DOHH2 (cell line): Measurements from ENCODE around the gene ANP32B.

ENCODE experiments used
- H3F3A ChIP-seq: fragments of 200-600 bp; sonication (generic), shearing (Covaris generic); 2 replicates; pipeline ENCODE4 v1.6.0; 2016; ENCODE audit warnings: antibody characterized with exemption, mild to moderate bottlenecking; ENCODE audit not compliant: control insufficient read depth, insufficient read depth
- H3K27ac ChIP-seq: fragments of 200-600 bp; sonication (generic); 2 replicates; pipeline ENCODE4 v1.5.1; 2014; ENCODE audit warnings: low read depth, mild to moderate bottlenecking, low read length, moderate library complexity
- H3K27me3 ChIP-seq: fragments of 200-600 bp; sonication (generic); 2 replicates; pipeline ENCODE4 v1.6.1; 2014; ENCODE audit warnings: mild to moderate bottlenecking, low read length, mixed read lengths; ENCODE audit not compliant: control insufficient read depth
- H3K36me3 ChIP-seq: fragments of 200-600 bp; sonication (generic); 2 replicates; pipeline ENCODE4 v1.6.1; 2014; ENCODE audit warnings: mild to moderate bottlenecking, low read length, moderate library complexity, mixed read lengths; ENCODE audit not compliant: control insufficient read depth
- H3K4me1 ChIP-seq: fragments of 200-600 bp; sonication (generic); 2 replicates; pipeline ENCODE4 v1.6.1; 2014; ENCODE audit warnings: mild to moderate bottlenecking, low read length, mixed read lengths; ENCODE audit not compliant: control insufficient read depth
- H3K4me2 ChIP-seq: fragments of 200-600 bp; sonication (generic); 2 replicates; pipeline ENCODE4 v1.6.0; 2014; ENCODE audit warnings: mild to moderate bottlenecking, low read length, moderate library complexity
- H3K4me3 ChIP-seq: fragments of 200-600 bp; sonication (generic); 2 replicates; pipeline ENCODE4 v1.5.1; 2014; ENCODE audit warnings: mild to moderate bottlenecking, low read length, mixed read lengths
- H3K79me2 ChIP-seq: fragments of 200-600 bp; sonication (generic); 2 replicates; pipeline ENCODE4 v1.6.1; 2014; ENCODE audit warnings: mild to moderate bottlenecking, low read length, mixed read lengths; ENCODE audit not compliant: control insufficient read depth
- H3K9me2 ChIP-seq: fragments of 200-600 bp; sonication (generic); replicated peaks from 2 replicates; pipeline ENCODE4 v1.6.1; 2014; ENCODE audit warnings: mild to moderate bottlenecking, low read length, mixed read lengths; ENCODE audit not compliant: control insufficient read depth
- H3K9me3 ChIP-seq: fragments of 200-600 bp; sonication (generic); 2 replicates; pipeline ENCODE4 v1.6.1; 2014; ENCODE audit warnings: antibody characterized with exemption, low read length, mixed read lengths; ENCODE audit not compliant: control insufficient read depth, insufficient read depth
- H4K20me1 ChIP-seq: fragments of 200-600 bp; sonication (generic); 2 replicates; pipeline ENCODE4 v1.6.0; 2014; ENCODE audit warnings: low read depth, mild to moderate bottlenecking, antibody characterized with exemption, low read length, moderate library complexity; ENCODE audit not compliant: control insufficient read depth, insufficient read depth
- EZH2phosphoT487 ChIP-seq: fragments of 200-600 bp; sonication (generic); IDR thresholded peaks from 2 replicates; pipeline ENCODE4 v1.6.1; 2017; ENCODE audit warnings: borderline replicate concordance, mild to moderate bottlenecking, antibody characterized with exemption, low read length, moderate library complexity, mixed read lengths
- TF ChIP-seq, protein P1 (sequence below): fragments of 200-600 bp; sonication (generic); IDR thresholded peaks from one replicate; pipeline ENCODE4 v1.5.1; 2014; ENCODE audit warnings: antibody characterized with exemption, mild to moderate bottlenecking, low read depth, low read length; ENCODE audit not compliant: poor library complexity, severe bottlenecking

The ANP32B gene

DNA sequence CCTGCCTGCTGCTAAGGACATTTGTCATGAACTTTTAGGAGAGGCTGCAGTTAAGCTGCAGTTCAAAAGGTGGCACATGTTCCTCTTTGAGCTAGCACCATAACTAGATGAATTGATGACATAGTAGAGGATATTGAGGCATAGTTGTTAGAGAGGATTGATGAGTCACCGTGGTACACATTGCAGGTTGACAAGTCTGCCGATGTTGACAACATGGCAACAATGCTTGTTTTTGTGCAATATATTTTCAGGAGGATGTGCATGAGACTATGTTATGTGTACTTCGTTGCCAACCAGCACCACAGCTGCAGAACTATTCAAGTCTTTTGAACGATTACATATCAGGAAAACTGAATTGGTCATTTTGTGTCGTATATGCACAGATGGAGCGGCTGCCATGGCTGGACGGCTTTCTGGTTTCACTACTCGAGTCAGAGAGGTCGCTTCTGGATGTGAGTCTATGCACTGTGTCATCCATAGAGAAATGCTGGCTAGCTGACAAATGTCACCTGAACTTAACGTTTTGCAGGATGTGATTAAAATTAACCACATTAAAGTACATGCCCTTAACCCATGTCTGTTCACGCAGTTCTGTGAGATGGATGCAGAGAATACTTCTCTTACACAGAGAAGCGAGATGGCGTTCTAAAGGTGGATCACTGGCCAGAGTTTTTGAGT lies 24.2 kb downstream of the ANP32B start:
- no peak overlapping the region for H3K27ac ChIP-seq
- H3K4me2 ChIP-seq = no peak overlapping the region
- H3K9me2 ChIP-seq = no peaks in the 10 kb centered on the region
- H3K79me2 ChIP-seq = peaks cover 86% of the 10 kb centered on the region
- H4K20me1 ChIP-seq = 0 out of 2 replicates have a peak, but pooled peaks cover 2% of the 10 kb centered on the region
- TF ChIP-seq, protein P1, sequence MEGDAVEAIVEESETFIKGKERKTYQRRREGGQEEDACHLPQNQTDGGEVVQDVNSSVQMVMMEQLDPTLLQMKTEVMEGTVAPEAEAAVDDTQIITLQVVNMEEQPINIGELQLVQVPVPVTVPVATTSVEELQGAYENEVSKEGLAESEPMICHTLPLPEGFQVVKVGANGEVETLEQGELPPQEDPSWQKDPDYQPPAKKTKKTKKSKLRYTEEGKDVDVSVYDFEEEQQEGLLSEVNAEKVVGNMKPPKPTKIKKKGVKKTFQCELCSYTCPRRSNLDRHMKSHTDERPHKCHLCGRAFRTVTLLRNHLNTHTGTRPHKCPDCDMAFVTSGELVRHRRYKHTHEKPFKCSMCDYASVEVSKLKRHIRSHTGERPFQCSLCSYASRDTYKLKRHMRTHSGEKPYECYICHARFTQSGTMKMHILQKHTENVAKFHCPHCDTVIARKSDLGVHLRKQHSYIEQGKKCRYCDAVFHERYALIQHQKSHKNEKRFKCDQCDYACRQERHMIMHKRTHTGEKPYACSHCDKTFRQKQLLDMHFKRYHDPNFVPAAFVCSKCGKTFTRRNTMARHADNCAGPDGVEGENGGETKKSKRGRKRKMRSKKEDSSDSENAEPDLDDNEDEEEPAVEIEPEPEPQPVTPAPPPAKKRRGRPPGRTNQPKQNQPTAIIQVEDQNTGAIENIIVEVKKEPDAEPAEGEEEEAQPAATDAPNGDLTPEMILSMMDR = no peak
- no peak for TF ChIP-seq EZH2phosphoT487
- no peaks in the 10 kb centered on the region for H3K27me3 ChIP-seq
- no peak overlapping the region for H3K4me3 ChIP-seq
- no peaks in the 10 kb centered on the region for H3K9me3 ChIP-seq
- peaks cover 22% of the 10 kb centered on the region for H3F3A ChIP-seq
- H3K4me1 ChIP-seq = 0 out of 2 replicates have a peak, but pooled peaks cover 5% of the 10 kb centered on the region
- H3K36me3 ChIP-seq = peaks cover 98% of the 10 kb centered on the region

DNA sequence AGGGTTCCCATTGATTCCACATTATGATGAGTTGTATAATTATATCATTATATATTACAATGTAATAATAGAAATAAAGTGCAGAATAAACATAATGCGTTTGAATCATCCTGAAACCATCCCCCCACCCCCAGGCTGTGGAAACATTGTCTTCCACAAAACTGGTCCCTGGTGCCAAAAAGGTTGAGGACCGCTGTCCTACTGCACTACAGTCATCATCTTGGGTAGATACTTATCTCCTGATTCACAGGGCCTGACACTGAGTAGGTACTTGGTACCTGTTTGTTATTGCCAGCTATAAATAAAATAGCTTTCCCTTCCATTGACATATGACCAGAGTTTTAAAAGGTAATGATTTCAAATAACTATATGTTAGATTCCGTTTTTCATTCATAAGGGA lies 25.6 kb downstream of the ANP32B start:
- Histone ChIP-seq H3K9me3 (no peaks in the 10 kb centered on the region), H3K79me2 (peaks cover 74% of the 10 kb centered on the region), H3F3A (peaks cover 19% of the 10 kb centered on the region), H3K4me3 (no peak overlapping the region), H3K27me3 (no peaks in the 10 kb centered on the region), H3K9me2 (no peaks in the 10 kb centered on the region), H3K4me1 (0 out of 2 replicates have a peak, but pooled peaks cover 5% of the 10 kb centered on the region), H3K4me2 (no peak overlapping the region), H3K27ac (no peak overlapping the region), H4K20me1 (no peaks in the 10 kb centered on the region), H3K36me3 (peaks cover 98% of the 10 kb centered on the region)
- no peak for TF ChIP-seq EZH2phosphoT487
- TF ChIP-seq, protein P1 = no peak

DNA sequence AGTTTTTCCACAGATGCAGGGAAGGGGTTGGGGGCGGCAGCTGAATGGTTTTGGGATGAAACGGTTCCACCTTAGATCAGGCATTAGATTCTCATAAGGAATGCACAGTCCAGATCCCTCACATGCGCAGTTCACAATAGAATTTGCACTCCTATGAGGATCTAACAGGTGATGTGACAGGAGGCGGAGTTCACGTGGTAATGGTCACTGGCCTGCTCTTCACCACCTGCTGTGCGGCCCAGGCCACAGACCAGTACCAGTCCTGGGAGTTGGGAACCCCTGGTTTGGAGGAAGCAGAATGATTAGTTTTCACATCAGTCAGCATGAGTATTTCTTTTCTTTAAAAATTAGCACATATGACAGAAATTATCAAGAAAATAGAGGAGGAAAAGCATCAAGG lies 26.3 kb downstream of the ANP32B start:
- no peak overlapping the region for H3K27ac ChIP-seq
- peaks cover 19% of the 10 kb centered on the region for H3F3A ChIP-seq
- peaks cover 67% of the 10 kb centered on the region for H3K79me2 ChIP-seq
- peaks cover 98% of the 10 kb centered on the region for H3K36me3 ChIP-seq
- no peaks in the 10 kb centered on the region for H3K9me3 ChIP-seq
- H3K4me1 ChIP-seq = 0 out of 2 replicates have a peak, but pooled peaks cover 5% of the 10 kb centered on the region
- no peaks in the 10 kb centered on the region for H3K9me2 ChIP-seq
- TF ChIP-seq, protein P1 = no peak
- no peak for TF ChIP-seq EZH2phosphoT487
- no peak overlapping the region for H3K4me2 ChIP-seq
- H3K27me3 ChIP-seq = no peaks in the 10 kb centered on the region
- no peaks in the 10 kb centered on the region for H4K20me1 ChIP-seq
- H3K4me3 ChIP-seq = no peak overlapping the region
